Endothelial cell (in vitro differentiated cells): ENCODE data around the gene SLFN14. TPM values are rescaled to one million over a fixed set of nuclear protein-coding genes. Genes with fewer than 3 reads are reported as not detected.
A peak's percentile ranks its signal among the peaks of the same experiment; 100 is the strongest.

ENCODE experiments used
- DNase-seq: peaks from one replicate; pipeline ENCODE4 v3.0.0; 2021; ENCODE audit warnings: low spot score
- H3K27ac Mint-ChIP-seq: one replicate; pipeline ENCODE4 v1.8.0; 2021; ENCODE audit warnings: mixed read lengths, inconsistent platforms; ENCODE audit not compliant: unreplicated experiment
- H3K27me3 Mint-ChIP-seq: one replicate; pipeline ENCODE4 v1.8.0; 2021; ENCODE audit warnings: mild to moderate bottlenecking, moderate library complexity, mixed read lengths, inconsistent platforms; ENCODE audit not compliant: unreplicated experiment
- H3K36me3 Mint-ChIP-seq: one replicate; pipeline ENCODE4 v1.8.0; 2021; ENCODE audit warnings: mild to moderate bottlenecking, low read depth, mixed read lengths, inconsistent platforms; ENCODE audit not compliant: unreplicated experiment
- H3K4me1 Mint-ChIP-seq: one replicate; pipeline ENCODE4 v1.8.0; 2021; ENCODE audit warnings: mild to moderate bottlenecking, mixed read lengths, inconsistent platforms; ENCODE audit not compliant: unreplicated experiment
- H3K4me3 Mint-ChIP-seq: one replicate; pipeline ENCODE4 v1.8.0; 2021; ENCODE audit warnings: mild to moderate bottlenecking, mixed read lengths, inconsistent platforms; ENCODE audit not compliant: unreplicated experiment
- H3K9me3 Mint-ChIP-seq: one replicate; pipeline ENCODE4 v1.8.0; 2021; ENCODE audit warnings: mixed read lengths, inconsistent platforms; ENCODE audit not compliant: unreplicated experiment
- CTCF ChIP-seq: fragments of 200-600 bp; sonication (generic); IDR thresholded peaks from one replicate; pipeline ENCODE4 v1.5.0; 2021; ENCODE audit warnings: antibody characterized with exemption; ENCODE audit not compliant: unreplicated experiment
- total RNA-seq: library from RNA; stranded (reverse); fragmentation: NEBNext Ultra II Directional; extraction: Animal tissue kit (Norgen Biotek cat#: 25700); gene quantifications from one replicate; pipeline ENCODE4 v1.2.1, GENCODE V29; 2021; ENCODE audit not compliant: unreplicated experiment

The SLFN14 gene
- total RNA-seq, 1 donor from 2014 or later = 0.95 TPM

DNA sequence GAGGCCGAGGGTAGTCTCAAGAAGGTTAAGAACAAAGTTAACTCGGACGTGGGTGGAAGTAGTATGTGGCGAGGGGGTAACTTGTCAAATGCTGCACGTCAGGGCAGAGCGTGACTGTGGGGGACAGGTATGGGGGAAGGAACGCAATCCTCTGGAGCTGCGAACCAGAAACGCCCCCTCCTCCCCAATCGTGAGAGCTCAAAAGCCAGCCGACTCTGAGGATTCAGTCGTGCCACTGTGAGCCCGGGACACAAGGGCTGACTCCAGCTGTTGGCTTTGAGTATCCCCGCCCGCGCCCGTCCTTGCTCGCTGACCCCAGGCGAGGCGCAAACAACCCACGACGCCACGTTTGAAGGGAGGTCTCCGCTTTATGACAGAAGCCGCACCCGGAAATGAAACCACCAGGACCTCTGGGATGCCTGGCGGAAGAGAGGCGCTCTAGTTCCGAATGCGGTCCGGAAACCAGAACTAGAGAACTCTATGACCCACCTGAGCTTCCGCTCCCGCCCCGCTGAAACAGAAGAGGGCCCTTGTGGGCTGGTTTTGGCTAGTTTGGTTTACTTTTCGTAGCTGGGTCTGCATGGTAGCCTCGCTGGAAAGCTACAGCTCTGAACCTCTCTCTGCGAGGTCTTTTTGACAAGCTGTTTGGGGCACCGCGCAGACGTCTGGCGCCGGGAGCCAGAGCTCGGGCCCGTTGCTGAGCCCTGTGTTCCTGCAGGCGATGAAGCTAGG, 17.7 kb upstream of the SLFN14 start, which contains the start of gene PEX12:
TSS of gene PEX12 (minus strand) at position 375 of the 732 bp plus-strand sequence. CDS start 550 bp downstream, outside the sequence.
- Mint-ChIP-seq H3K4me1 (peaks cover 22% of the 10 kb centered on the region), H3K27me3 (peaks cover 3% of the 10 kb centered on the region), H3K27ac (peak within 1 kb of the TSS; percentile 95), H3K4me3 (peak within 1 kb of the TSS; percentile 98), H3K36me3 (peaks cover 5% of the 10 kb centered on the region), H3K9me3 (no peaks in the 10 kb centered on the region)
- TF ChIP-seq CTCF = no peak
- peak; percentile 60 for DNase-seq

DNA sequence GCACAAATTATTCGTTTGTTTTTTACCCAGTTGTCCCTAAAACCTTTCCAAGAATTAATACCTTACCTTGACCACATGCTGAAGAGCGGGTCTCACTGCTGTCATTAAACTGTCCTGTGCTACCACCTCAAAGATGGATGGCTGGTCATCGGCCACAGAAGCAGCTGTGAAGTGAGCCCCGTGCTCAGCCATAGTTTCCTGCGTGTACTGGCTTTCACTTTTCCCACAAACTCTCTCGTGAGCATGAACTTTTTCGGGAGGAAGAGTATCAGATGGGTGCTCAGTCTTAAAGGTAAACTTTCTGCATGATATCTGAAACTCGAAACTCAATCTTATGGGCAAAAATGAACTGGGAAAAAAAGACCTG, 17.2 kb upstream of the SLFN14 start:
- Mint-ChIP-seq H3K4me3 (peak overlapping the region; percentile 98), H3K4me1 (peaks cover 22% of the 10 kb centered on the region), H3K27ac (peak overlapping the region; percentile 83), H3K27me3 (peaks cover 3% of the 10 kb centered on the region), H3K36me3 (peaks cover 5% of the 10 kb centered on the region), H3K9me3 (no peaks in the 10 kb centered on the region)
- no peak for TF ChIP-seq CTCF
- DNase-seq = no peak

DNA sequence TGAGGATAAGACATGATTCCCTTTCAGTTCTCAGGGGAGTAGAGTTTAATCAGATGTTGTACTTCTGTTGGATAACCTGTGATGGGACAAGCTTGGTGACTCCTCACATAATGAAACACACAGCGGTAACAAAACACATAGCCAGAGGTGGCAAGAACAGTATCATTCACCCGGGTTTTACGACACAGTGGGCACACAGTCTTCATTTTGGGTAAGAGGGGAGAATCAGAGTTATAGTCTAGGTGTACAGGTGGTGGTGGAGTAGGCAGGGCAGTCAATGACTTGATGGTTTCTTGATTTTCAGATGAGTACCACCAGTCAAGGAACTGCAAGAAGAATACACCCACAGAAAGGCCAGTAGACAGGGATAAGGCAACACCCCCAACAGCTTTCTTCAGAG, 15.1 kb upstream of the SLFN14 start:
- Mint-ChIP-seq H3K4me3 (no peak overlapping the region), H3K27me3 (peaks cover 3% of the 10 kb centered on the region), H3K9me3 (no peaks in the 10 kb centered on the region), H3K36me3 (peaks cover 5% of the 10 kb centered on the region), H3K4me1 (peaks cover 22% of the 10 kb centered on the region), H3K27ac (no peak overlapping the region)
- no peak for DNase-seq
- TF ChIP-seq CTCF = no peak

DNA sequence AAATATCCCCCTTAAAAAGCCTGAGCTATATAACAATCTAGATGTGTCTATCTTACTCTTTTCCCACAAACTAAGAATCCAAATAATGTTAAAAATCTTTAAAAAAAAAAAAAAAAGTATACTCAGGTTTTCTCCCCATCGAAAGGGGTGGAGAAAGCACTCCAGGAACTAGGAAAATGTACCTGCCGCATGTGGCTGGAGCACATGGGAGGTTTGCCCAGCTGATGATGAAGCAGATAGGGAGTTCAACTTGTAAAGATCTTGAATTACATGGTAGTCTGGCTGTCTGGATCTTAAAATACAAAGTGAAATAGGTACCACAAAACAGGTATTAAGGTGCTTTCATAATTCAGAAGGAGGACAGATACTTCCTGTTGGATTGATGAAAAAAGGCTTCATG, 8.8 kb upstream of the SLFN14 start:
- H3K9me3 Mint-ChIP-seq = no peaks in the 10 kb centered on the region
- peak overlapping the region; percentile 81 for H3K4me3 Mint-ChIP-seq
- H3K36me3 Mint-ChIP-seq = peaks cover 4% of the 10 kb centered on the region
- DNase-seq = no peak
- H3K4me1 Mint-ChIP-seq = peaks cover 20% of the 10 kb centered on the region
- H3K27ac Mint-ChIP-seq = peak overlapping the region; percentile 27
- no peak for TF ChIP-seq CTCF
- no peaks in the 10 kb centered on the region for H3K27me3 Mint-ChIP-seq

DNA sequence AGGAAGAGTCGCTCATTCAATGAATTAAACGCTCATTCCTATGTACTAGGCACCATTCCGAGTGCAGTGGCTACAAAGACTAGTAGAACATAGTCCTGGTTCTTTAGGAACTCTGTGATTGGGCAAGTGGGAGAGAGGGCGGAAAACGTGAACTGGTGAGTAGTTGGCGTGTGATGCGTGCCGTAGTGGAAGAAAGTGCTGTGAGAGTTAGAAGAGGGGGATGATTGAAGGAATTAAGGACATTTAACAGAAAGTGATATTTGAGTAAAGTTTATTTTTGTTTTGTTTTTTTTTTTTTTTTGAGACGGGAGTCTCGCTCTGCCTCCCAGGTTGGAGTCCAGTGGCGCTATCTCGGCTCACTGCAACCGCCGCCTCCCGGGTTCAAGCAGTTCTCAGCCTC, 7.9 kb upstream of the SLFN14 start:
- Mint-ChIP-seq H3K9me3 (no peaks in the 10 kb centered on the region), H3K36me3 (peaks cover 4% of the 10 kb centered on the region), H3K27ac (peak overlapping the region; percentile 57), H3K4me1 (peaks cover 20% of the 10 kb centered on the region), H3K4me3 (peak overlapping the region; percentile 97), H3K27me3 (no peaks in the 10 kb centered on the region)
- no peak for TF ChIP-seq CTCF
- DNase-seq = no peak
